Iris pigment epithelial cell (primary cell): ENCODE measurements around the gene MYL6.
A peak's percentile ranks its signal among the peaks of the same experiment; 100 is the strongest.

Experiments used
- DNase-seq: peaks from one replicate; pipeline ENCODE4 v3.0.0-alpha.2; 2011; ENCODE audit warnings: low read depth

The MYL6 gene

DNA sequence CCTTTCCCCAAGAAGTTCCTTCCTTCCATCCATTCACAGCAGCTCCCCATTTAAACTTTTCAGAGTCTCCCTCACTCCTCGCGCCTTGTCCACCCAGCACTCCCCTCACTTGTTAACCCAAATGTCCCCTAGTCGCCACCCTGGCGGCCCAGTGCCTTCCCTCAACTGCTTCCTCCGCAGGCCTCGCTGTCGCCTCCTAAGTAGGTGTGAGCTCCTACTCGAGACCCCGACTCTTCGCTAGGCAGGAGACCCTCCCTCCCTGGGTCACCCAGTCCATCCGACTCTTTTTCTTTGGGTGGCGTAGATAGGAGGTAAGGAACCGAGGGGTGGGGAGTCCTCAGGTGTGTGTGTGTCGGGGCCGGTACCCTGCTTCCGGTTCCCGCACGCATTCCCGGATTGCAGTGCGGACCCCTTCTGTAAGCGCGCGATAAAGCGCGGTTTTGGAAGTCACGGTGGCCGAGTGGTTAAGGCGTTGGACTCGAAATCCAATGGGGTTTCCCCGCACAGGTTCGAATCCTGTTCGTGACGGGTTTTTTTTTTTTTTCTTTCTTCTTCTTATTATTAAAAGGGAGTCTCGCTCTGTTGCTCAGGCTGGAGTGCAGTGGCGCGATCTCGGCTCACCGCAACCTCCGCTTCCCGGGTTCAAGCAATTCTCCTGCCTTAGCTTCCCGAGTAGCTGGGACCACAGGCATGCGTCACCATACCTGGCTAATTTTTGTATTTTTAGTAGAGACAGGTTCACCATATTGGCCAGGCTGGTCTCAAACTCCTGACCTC, 31.9 kb downstream of the MYL6 start:
- DNase-seq, result peak; percentile 78

- DNase-seq, result no peak
These were observed 32.6 kb downstream of the MYL6 start for GRCh38 chr12:56190695-56191155.

- no peak for DNase-seq
These were observed 34.4 kb downstream of the MYL6 start for GRCh38 chr12:56192582-56192981.

DNA sequence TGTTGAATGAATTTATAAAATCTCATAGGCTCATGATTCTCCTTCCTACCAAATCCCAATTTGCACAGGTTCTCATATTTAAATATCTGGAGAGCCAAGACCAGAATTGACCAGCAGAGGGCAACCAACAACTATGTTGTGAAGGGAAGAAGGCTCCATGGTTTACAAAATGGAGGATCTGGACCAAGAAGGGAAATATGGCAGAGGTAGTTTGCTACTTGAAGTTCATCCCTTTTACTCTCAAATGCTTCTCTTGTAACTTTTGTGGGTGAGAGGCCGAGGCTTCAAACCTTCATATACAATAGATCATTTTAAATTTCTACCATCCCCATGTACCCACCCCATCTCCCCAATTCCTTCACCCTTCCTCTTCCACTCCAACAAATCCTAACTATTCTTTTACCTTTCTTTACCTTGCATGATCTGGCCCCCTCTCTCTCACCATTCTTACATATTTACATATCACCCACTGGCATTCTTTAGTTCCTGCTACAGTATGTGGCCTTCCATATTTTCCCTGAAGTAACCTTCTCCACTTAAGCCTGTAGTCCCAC, 34.9 kb downstream of the MYL6 start:
- peak; percentile 83 for DNase-seq

DNA sequence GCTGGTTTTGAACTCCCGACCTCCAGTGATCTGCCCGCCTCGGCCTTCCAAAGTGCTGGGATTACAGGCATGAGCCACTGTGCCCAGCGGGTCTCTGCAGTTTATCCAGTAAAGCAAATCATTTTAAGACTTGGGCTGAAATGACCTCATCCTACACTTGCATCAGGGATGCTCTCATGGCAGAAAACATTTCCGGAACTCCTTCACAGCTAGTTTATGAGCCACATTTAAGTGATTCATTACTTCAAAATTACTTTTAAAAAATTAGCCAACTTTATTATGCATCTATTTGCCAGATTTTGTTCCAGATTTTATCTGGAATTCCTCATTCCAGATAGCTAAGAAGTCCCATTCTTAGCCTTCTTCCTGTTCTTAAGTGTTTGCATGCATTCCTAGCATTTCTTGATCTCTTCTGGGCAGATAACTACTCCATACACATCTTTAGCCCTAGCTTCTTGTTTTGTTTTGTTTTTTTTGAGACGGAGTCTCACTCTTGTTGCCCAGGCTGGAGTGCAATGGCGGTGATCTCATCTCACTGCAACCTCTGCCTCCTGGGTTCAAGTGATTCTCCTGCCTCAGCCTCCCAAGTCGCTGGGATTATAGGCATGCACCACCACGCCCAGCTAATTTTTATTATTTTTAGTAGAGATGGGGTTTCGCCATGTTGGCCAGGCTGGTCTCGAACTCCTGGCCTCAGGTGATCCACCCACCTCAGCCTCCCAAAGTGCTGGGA, 38.8 kb downstream of the MYL6 start:
- peak; percentile 96 for DNase-seq

GRCh38 chr12:56197921-56198635, 39.9 kb downstream of the MYL6 start:
- no peak for DNase-seq

- DNase-seq, result peak; percentile 20
These were observed 40.7 kb downstream of the MYL6 start for GRCh38 chr12:56198836-56199235.

- no peak for DNase-seq
These were observed 44.2 kb downstream of the MYL6 start for GRCh38 chr12:56202366-56202765.

GRCh38 chr12:56202838-56203237, 44.7 kb downstream of the MYL6 start:
- DNase-seq, result no peak

DNA sequence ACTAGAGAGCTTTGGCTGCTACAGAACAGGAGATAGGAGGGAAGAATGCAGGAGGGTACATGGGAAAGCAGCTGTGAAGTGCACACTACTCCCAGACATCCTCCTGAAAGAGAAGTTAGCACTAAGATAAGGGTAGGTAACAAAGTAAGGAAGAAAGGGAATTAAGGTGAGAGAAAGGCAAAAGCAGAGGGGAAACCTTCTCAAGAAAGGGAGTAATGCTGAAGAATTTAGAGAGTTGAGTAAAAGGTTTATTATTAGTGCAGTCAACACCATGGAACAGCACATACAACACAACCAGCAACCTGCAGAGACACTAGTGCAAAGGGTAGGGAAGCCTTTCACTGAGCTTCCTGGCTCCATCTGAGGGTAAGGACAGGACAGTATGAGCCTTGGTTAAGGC, 46.1 kb downstream of the MYL6 start:
- no peak for DNase-seq

- no peak for DNase-seq
These were observed 47.3 kb downstream of the MYL6 start for GRCh38 chr12:56205445-56205844.

DNA sequence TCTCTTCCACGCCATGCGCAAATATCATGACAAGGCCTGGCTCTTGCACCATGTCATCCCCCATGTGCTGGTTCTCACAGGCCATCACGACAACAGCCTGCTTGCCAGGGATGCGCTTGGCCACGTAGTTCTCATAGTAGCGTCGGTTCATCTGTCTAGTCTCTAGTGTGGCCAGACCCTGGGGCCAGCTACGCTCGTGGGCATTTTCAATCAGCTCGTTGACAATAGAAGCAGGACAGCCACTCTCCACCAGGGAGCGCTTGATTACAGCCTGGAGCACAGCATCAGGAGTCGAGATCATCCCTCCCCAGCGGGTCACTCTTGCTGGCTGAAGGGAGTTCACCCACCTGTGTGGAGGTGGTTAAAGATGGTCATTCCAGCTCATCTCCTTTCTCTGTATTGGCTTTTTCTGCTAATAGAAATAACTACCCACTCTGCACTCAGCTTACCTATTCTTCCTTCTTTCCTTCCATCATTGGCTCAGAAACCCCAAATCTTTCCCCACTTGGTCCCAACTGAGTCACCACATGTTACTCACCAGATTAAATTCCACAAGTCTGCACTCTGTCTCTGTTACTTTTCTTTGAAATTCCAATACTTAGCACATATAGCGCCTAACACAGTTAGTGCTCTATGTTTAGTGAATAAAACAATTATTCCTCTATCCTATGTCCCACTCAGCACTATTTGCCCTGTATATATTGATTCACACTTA, 48.5 kb downstream of the MYL6 start:
- DNase-seq, result peak; percentile 60

DNA sequence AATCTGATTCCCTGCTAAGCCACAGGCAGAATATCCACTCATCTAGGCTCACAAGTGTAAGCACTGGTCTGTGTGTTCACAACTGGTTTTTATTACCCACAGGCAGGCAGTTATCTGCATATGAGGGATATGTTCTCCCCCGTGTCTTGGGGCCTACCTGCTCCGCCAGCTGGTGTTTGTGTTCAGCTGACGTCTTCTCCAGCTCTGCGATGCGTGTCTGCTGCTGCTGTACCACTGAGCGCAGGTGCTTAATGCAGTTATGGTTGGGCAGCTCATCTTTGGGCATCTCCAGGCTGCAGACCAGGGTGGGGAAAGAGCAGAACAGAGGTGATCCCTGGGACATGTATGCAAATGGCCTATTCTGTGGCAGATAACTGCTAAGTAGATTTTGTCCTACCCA, 49.8 kb downstream of the MYL6 start:
- no peak for DNase-seq
